Endothelial cell of umbilical vein (primary cell): ENCODE measurements around the gene DCC. TPM values are rescaled to one million over a fixed set of nuclear protein-coding genes. Genes with fewer than 3 reads are reported as not detected.

Experiments used
- BruUV-seq: library from RNA; stranded (reverse); fragments of 400-500 nt; replicated peaks from 2 replicates; lab custom pipeline; 2021; lab: Mats Ljungman, UMichigan
- CTCF ChIA-PET: fragments of 300-600, 350-600 bp; sonication (Branson Sonifier 250); formaldehyde crosslinking; loops from one replicate; lab custom pipeline; 2021; ENCODE audit warnings: antibody characterized with exemption, inconsistent platforms; lab: Charles Lee
- POLR2A ChIA-PET: fragments of 300-600, 350-600 bp; sonication (Branson Sonifier 250); formaldehyde crosslinking; loops from one replicate; lab custom pipeline; 2021; ENCODE audit warnings: antibody characterized with exemption, inconsistent platforms; lab: Charles Lee
- DNase-seq: peaks from one replicate; pipeline ENCODE4 v3.0.0-alpha.2; 2011; ENCODE audit warnings: low read depth, low spot score
- FAIRE-seq: peaks from 2 replicates; lab custom pipeline; 2011; peaks lifted over from hg19 to GRCh38; lab: Jason Lieb, UNC
- H2AFZ ChIP-seq: 2 replicates; pipeline ENCODE4 v1.6.0; 2012; ENCODE audit warnings: low read depth, low read length, control low read depth, inconsistent platforms
- H3K27ac ChIP-seq: 2 replicates; pipeline ENCODE4 v1.5.1; 2011; ENCODE audit warnings: low read depth, mild to moderate bottlenecking, control low read depth, low read length, moderate library complexity; ENCODE audit not compliant: insufficient read depth
- H3K27me3 ChIP-seq, 2 experiments: 2 replicates each; pipeline versions ENCODE4 v1.6.0 to v1.6.1; 2011; ENCODE audit warnings: low read length in 2 of 2, mixed read lengths in 1 of 2; ENCODE audit not compliant: control insufficient read depth in 2 of 2, insufficient read depth in 2 of 2
- H3K36me3 ChIP-seq, 2 experiments: 2 replicates in 1 of 2; 3 replicates in 1 of 2; pipeline ENCODE4 v1.5.1; 2011; ENCODE audit warnings: low read length in 2 of 2, mild to moderate bottlenecking in 1 of 2, moderate library complexity in 1 of 2; ENCODE audit not compliant: control insufficient read depth in 2 of 2, insufficient read depth in 2 of 2; ENCODE audit errors: extremely low read depth in 1 of 2
- H3K4me1 ChIP-seq: 3 replicates; pipeline ENCODE4 v1.5.1; 2011; ENCODE audit warnings: mild to moderate bottlenecking, low read length; ENCODE audit not compliant: control insufficient read depth, insufficient read depth; ENCODE audit errors: extremely low read depth
- H3K4me2 ChIP-seq: 2 replicates; pipeline ENCODE4 v1.6.1; 2011; ENCODE audit warnings: low read length, control low read depth, mixed read lengths; ENCODE audit not compliant: insufficient read depth
- H3K4me3 ChIP-seq, 3 experiments: fragments of 200-600 bp in 1 of 3; sonication (generic), shearing (Covaris generic) in 1 of 3; replicated peaks in 1 of 3; 2 replicates each; pipeline ENCODE4 v1.5.1; 2011 to 2016; ENCODE audit warnings: control low read depth in 3 of 3, low read length in 3 of 3, mild to moderate bottlenecking in 2 of 3, inconsistent platforms in 1 of 3, low read depth in 1 of 3, moderate library complexity in 1 of 3; ENCODE audit not compliant: insufficient read depth in 1 of 3
- H3K79me2 ChIP-seq: 2 replicates; pipeline ENCODE4 v1.6.0; 2012; ENCODE audit warnings: low read length, inconsistent platforms; ENCODE audit not compliant: control insufficient read depth, insufficient read depth
- H3K9ac ChIP-seq: replicated peaks from 2 replicates; pipeline ENCODE3; 2011; ENCODE audit warnings: low read length, control low read depth; ENCODE audit not compliant: insufficient read depth; ENCODE audit errors: extremely low read depth
- H3K9me1 ChIP-seq: replicated peaks from 3 replicates; pipeline ENCODE4 v1.6.0; 2011; ENCODE audit warnings: mild to moderate bottlenecking, low read length; ENCODE audit not compliant: control insufficient read depth, insufficient read depth; ENCODE audit errors: extremely low read depth
- H3K9me3 ChIP-seq: replicated peaks from 2 replicates; pipeline ENCODE4 v1.5.1; 2012; ENCODE audit warnings: low read length, inconsistent platforms; ENCODE audit not compliant: control insufficient read depth, insufficient read depth
- H4K20me1 ChIP-seq: replicated peaks from 2 replicates; pipeline ENCODE3; 2011; ENCODE audit warnings: mild to moderate bottlenecking, low read length; ENCODE audit not compliant: control insufficient read depth, insufficient read depth; ENCODE audit errors: extremely low read depth
- CTCF ChIP-seq, 2 donors: IDR thresholded peaks; 1 replicate in 1 of 2; 2 replicates in 1 of 2; pipeline ENCODE4 v1.5.1; 2011; ENCODE audit warnings: low read length in 2 of 2, mild to moderate bottlenecking in 2 of 2, moderate library complexity in 2 of 2, control low read depth in 1 of 2, inconsistent platforms in 1 of 2, low read depth in 1 of 2; ENCODE audit not compliant: insufficient read depth in 1 of 2; ENCODE audit errors: extremely low read depth in 1 of 2
- EZH2 ChIP-seq: IDR thresholded peaks from 2 replicates; pipeline ENCODE4 v1.6.1; 2012; ENCODE audit warnings: borderline replicate concordance, low read depth, mild to moderate bottlenecking, moderate library complexity, low read length, inconsistent platforms; ENCODE audit not compliant: severe bottlenecking
- FOS ChIP-seq: IDR thresholded peaks from 2 replicates; pipeline ENCODE4 v1.6.1; 2011; ENCODE audit warnings: mild to moderate bottlenecking, low read length, moderate library complexity, borderline replicate concordance; ENCODE audit not compliant: insufficient read depth
- GATA2 ChIP-seq: IDR thresholded peaks from 2 replicates; pipeline ENCODE4 v1.7.0; 2011; ENCODE audit warnings: low read depth, mild to moderate bottlenecking, moderate library complexity, mixed read lengths, low read length; ENCODE audit not compliant: insufficient read length, insufficient read depth
- JUN ChIP-seq: IDR thresholded peaks from 2 replicates; pipeline ENCODE4 v1.6.1; 2011; ENCODE audit warnings: borderline replicate concordance, low read depth; ENCODE audit not compliant: insufficient read length, insufficient read depth
- MAX ChIP-seq: IDR thresholded peaks from 2 replicates; pipeline ENCODE4 v1.6.1; 2011; ENCODE audit not compliant: insufficient read depth, insufficient read length
- MYC ChIP-seq: IDR thresholded peaks from one replicate; pipeline ENCODE4 v1.6.1; 2011; ENCODE audit warnings: mild to moderate bottlenecking, low read depth, low read length
- POLR2A ChIP-seq: IDR thresholded peaks from 2 replicates; pipeline ENCODE4 v1.6.1; 2012; ENCODE audit warnings: low read depth, mild to moderate bottlenecking, control low read depth, low read length
- POLR2AphosphoS5 ChIP-seq: IDR thresholded peaks from 2 replicates; pipeline ENCODE4 v1.6.1; 2012; ENCODE audit warnings: low read depth, mild to moderate bottlenecking, control low read depth, low read length, moderate library complexity; ENCODE audit not compliant: insufficient read depth
- dilution Hi-C: fragments of 300-500 bp; cut with MboI; formaldehyde crosslinking; loops from one replicate; pipeline ENCODE4 v1.15.0; 2019; ENCODE audit warnings: low sequenced_read_pairs; ENCODE audit not compliant: extremely low pct_ligation_motif_present
- intact Hi-C: fragments of 100-400 bp; cut with micrococcal nuclease; formaldehyde crosslinking; loops from one replicate; pipeline ENCODE4 v1.10.0; 2022
- polyA plus RNA-seq, 4 experiments: library from polyadenylated mRNA; depleted of rRNA in 3 of 4; stranded (reverse) in 3 of 4; unstranded in 1 of 4; fragments of >200 nt; gene quantifications; 2 replicates each; pipeline versions ENCODE4 v1.2.1 to v1.2.3, GENCODE V29; 2011 to 2012; ENCODE audit warnings: missing spikeins in 1 of 4
- total RNA-seq: library from RNA; stranded (reverse); gene quantifications from 2 replicates; pipeline ENCODE4 v1.2.3, GENCODE V29; 2021

Gene DCC
- total and polyA plus RNA-seq, 2 donors (not counting 3 experiments of a cell fraction or from before 2014, with no cell fraction given): not detected

DNA sequence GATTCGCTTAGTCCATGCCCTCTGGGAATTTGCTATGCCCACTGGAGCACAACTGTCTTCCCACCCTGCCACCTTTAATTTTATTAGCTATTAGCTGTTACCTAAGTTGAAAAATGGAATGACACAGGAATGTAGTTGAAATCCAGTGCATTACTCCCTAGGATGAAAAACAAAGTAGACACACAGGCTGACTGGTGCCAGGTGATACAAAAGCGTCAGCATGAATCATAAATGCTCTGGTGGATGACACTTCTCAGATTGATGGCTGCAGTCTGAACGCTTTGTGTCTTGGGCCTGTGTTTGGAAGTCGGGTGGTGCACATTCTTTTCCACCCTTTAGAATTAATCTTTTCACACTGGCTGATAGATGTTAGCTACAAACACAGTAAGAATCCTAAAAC, 802.0 kb downstream of the DCC start:
- intact Hi-C loops: no loop called here
- ChIA-PET CTCF (no interaction called here), POLR2A (no interaction called here)
- no peaks in the 10 kb centered on the region for H4K20me1 ChIP-seq
- H3K4me1 ChIP-seq: no peaks in the 10 kb centered on the region
- H3K4me3 ChIP-seq: no peak overlapping the region
- DNase-seq: no peak
- H3K4me2 ChIP-seq: no peak overlapping the region
- no peak for TF ChIP-seq MAX
- TF ChIP-seq GATA2: no peak
- TF ChIP-seq CTCF (IDR thresholded peaks at IDR 0.05; ENCODE audit: extremely low read depth in 1 of 2, insufficient read depth in 1 of 2, low read depth in 1 of 2, low read length in 2 of 2): no peak
- H2AFZ ChIP-seq: no peak overlapping the region
- no peaks in the 10 kb centered on the region for H3K27me3 ChIP-seq
- H3K9me3 ChIP-seq: peaks cover 2% of the 10 kb centered on the region
- H3K9ac ChIP-seq: no peak overlapping the region
- H3K27ac ChIP-seq: no peak overlapping the region
- dilution Hi-C loops: no loop called here
- no peak for FAIRE-seq
- H3K36me3 ChIP-seq: no peaks in the 10 kb centered on the region
- H3K9me1 ChIP-seq: no peaks in the 10 kb centered on the region
- BruUV-seq: no TSS peak
- H3K79me2 ChIP-seq: no peaks in the 10 kb centered on the region

- ChIA-PET CTCF (no interaction called here), POLR2A (no interaction called here)
- Histone ChIP-seq H3K4me1 (no peaks in the 10 kb centered on the region), H2AFZ (no peak overlapping the region), H3K9ac (no peak overlapping the region), H3K4me3 (no peak overlapping the region), H3K79me2 (no peaks in the 10 kb centered on the region), H3K9me1 (no peaks in the 10 kb centered on the region), H3K4me2 (no peak overlapping the region), H3K36me3 (no peaks in the 10 kb centered on the region), H4K20me1 (no peaks in the 10 kb centered on the region), H3K27me3 (no peaks in the 10 kb centered on the region), H3K27ac (no peak overlapping the region), H3K9me3 (peaks cover 2% of the 10 kb centered on the region)
- dilution Hi-C loops: no loop called here
- intact Hi-C loops: no loop called here
- no TSS peak for BruUV-seq
- DNase-seq (no peak), FAIRE-seq (no peak)
- TF ChIP-seq CTCF (IDR thresholded peaks at IDR 0.05; ENCODE audit: extremely low read depth in 1 of 2, insufficient read depth in 1 of 2, low read depth in 1 of 2, low read length in 2 of 2) (no peak), JUN (no peak), MYC (no peak), MAX (no peak), FOS (no peak), POLR2AphosphoS5 (no peak), EZH2 (no peak), GATA2 (no peak), POLR2A (no peak)
These were observed 807.5 kb downstream of the DCC start for GRCh38 chr18:53147472-53147871.
